Activated naive CD8-positive, alpha-beta T cell (primary cell): Measurements from ENCODE around the gene TMEM165.

Source experiments
- H3K27ac Mint-ChIP-seq: one replicate; pipeline ENCODE4 v1.8.0; 2021; ENCODE audit warnings: mixed read lengths
- H3K27me3 Mint-ChIP-seq: one replicate; pipeline ENCODE4 v1.8.0; 2021; ENCODE audit warnings: mixed read lengths
- H3K36me3 Mint-ChIP-seq: one replicate; pipeline ENCODE4 v1.8.0; 2021; ENCODE audit warnings: mixed read lengths
- H3K4me1 Mint-ChIP-seq: one replicate; pipeline ENCODE4 v1.8.0; 2021; ENCODE audit warnings: low read depth, mixed read lengths
- H3K4me3 Mint-ChIP-seq: one replicate; pipeline ENCODE4 v1.8.0; 2021; ENCODE audit warnings: mild to moderate bottlenecking, mixed read lengths
- H3K9me3 Mint-ChIP-seq: one replicate; pipeline ENCODE4 v1.8.0; 2021; ENCODE audit warnings: low read depth, mixed read lengths

The TMEM165 gene

GRCh38 chr4:55409468-55410171, 13.9 kb downstream of the TMEM165 start:
- no peak overlapping the region for H3K27ac Mint-ChIP-seq
- H3K4me3 Mint-ChIP-seq, result no peak overlapping the region
- no peaks in the 10 kb centered on the region for H3K9me3 Mint-ChIP-seq
- H3K27me3 Mint-ChIP-seq, result no peaks in the 10 kb centered on the region
- peaks cover 13% of the 10 kb centered on the region for H3K36me3 Mint-ChIP-seq
- H3K4me1 Mint-ChIP-seq, result peaks cover 38% of the 10 kb centered on the region

GRCh38 chr4:55410431-55410830, 14.7 kb downstream of the TMEM165 start:
- H3K4me1 Mint-ChIP-seq, result peaks cover 34% of the 10 kb centered on the region
- no peak overlapping the region for H3K4me3 Mint-ChIP-seq
- no peaks in the 10 kb centered on the region for H3K27me3 Mint-ChIP-seq
- H3K9me3 Mint-ChIP-seq, result no peaks in the 10 kb centered on the region
- H3K36me3 Mint-ChIP-seq, result peaks cover 10% of the 10 kb centered on the region
- no peak overlapping the region for H3K27ac Mint-ChIP-seq

DNA sequence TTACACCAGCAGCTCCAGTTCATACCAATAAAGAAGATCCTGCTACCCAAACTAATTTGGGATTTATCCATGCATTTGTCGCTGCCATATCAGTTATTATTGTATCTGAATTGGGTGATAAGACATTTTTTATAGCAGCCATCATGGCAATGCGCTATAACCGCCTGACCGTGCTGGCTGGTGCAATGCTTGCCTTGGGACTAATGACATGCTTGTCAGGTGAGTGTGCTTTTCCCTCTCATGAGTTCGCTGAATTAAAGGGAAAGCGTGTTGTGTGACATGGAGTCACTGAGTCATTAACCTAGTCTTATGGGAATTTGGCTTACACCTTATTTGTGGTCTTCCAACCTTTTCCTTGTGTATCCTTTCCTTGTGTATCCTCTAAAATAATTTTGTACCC, 15.9 kb downstream of the TMEM165 start:
- no peak overlapping the region for H3K27ac Mint-ChIP-seq
- peaks cover 25% of the 10 kb centered on the region for H3K4me1 Mint-ChIP-seq
- H3K4me3 Mint-ChIP-seq, result no peak overlapping the region
- H3K9me3 Mint-ChIP-seq, result no peaks in the 10 kb centered on the region
- H3K36me3 Mint-ChIP-seq, result peaks cover 3% of the 10 kb centered on the region
- H3K27me3 Mint-ChIP-seq, result no peaks in the 10 kb centered on the region

- Mint-ChIP-seq H3K9me3 (no peaks in the 10 kb centered on the region), H3K27me3 (no peaks in the 10 kb centered on the region), H3K4me3 (no peak overlapping the region), H3K27ac (no peak overlapping the region), H3K4me1 (peaks cover 5% of the 10 kb centered on the region), H3K36me3 (peaks cover 3% of the 10 kb centered on the region)
These were observed 20.4 kb downstream of the TMEM165 start for GRCh38 chr4:55416176-55416575.

GRCh38 chr4:55424791-55425190, 29.0 kb downstream of the TMEM165 start:
- H3K27me3 Mint-ChIP-seq, result no peaks in the 10 kb centered on the region
- H3K9me3 Mint-ChIP-seq, result no peaks in the 10 kb centered on the region
- no peaks in the 10 kb centered on the region for H3K4me1 Mint-ChIP-seq
- peaks cover 3% of the 10 kb centered on the region for H3K36me3 Mint-ChIP-seq
- H3K4me3 Mint-ChIP-seq, result no peak overlapping the region
- no peak overlapping the region for H3K27ac Mint-ChIP-seq

DNA sequence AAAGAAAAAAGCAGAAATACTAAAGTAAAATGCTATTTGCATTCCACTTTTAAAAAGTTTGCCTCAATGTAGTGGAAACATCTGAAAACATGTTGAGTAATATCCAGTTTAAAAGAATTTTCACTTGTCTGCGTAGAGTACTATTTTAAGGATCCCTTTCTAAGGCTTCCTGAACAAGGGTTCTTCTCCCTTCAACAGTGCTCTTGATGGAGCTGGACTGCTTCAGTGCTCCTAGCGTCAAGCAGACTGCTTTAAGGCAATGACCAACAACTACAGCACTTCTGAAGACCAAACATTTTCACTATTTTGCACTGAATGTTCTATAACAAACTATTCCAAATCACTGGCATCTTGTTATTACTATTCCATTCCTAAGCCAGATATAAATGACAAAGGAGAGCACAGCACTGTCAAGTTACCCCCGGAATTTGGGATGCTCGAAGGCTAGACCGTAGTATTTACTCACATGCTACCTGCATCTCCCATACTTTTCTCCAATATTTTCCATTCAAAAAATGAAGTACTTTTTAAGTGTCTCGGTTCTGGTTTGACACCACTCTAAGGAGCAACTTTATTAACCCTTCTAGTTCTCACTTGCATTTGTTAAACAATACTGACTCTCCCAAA, 36.1 kb downstream of the TMEM165 start:
- Mint-ChIP-seq H3K27me3 (no peaks in the 10 kb centered on the region), H3K9me3 (no peaks in the 10 kb centered on the region), H3K27ac (peak overlapping the region; percentile 46), H3K4me3 (no peak overlapping the region), H3K4me1 (peaks cover 18% of the 10 kb centered on the region), H3K36me3 (peaks cover 3% of the 10 kb centered on the region)

- Mint-ChIP-seq H3K27me3 (no peaks in the 10 kb centered on the region), H3K27ac (peak overlapping the region; percentile 18), H3K36me3 (peaks cover 5% of the 10 kb centered on the region), H3K9me3 (no peaks in the 10 kb centered on the region), H3K4me3 (no peak overlapping the region), H3K4me1 (peaks cover 18% of the 10 kb centered on the region)
These were observed 39.5 kb downstream of the TMEM165 start for GRCh38 chr4:55435141-55435841.

- Mint-ChIP-seq H3K9me3 (no peaks in the 10 kb centered on the region), H3K36me3 (peaks cover 15% of the 10 kb centered on the region), H3K4me1 (peaks cover 18% of the 10 kb centered on the region), H3K4me3 (no peak overlapping the region), H3K27ac (no peak overlapping the region), H3K27me3 (no peaks in the 10 kb centered on the region)
These were observed 41.6 kb downstream of the TMEM165 start for GRCh38 chr4:55437356-55437796.

DNA sequence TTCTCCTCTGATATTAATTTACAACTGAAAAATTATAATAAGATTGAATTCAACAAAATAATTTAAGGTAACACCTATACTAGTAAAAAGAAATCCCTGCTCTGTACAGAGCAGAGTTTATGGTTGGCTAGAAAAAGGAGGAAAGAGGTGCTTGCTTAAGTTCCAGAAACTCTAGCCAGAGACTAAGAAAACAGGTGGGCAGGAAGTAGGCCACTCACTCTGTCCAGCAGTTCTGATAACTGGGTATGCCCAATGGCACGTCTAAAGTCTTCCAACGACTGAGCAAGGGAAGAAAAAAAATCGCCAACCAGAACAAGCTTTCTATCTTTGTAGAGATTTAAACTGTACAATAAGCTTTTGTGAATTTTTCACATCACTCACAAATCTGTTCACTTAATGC, 42.1 kb downstream of the TMEM165 start:
- no peaks in the 10 kb centered on the region for H3K9me3 Mint-ChIP-seq
- H3K4me3 Mint-ChIP-seq, result no peak overlapping the region
- H3K27ac Mint-ChIP-seq, result no peak overlapping the region
- H3K36me3 Mint-ChIP-seq, result peaks cover 17% of the 10 kb centered on the region
- H3K4me1 Mint-ChIP-seq, result peaks cover 18% of the 10 kb centered on the region
- H3K27me3 Mint-ChIP-seq, result no peaks in the 10 kb centered on the region

DNA sequence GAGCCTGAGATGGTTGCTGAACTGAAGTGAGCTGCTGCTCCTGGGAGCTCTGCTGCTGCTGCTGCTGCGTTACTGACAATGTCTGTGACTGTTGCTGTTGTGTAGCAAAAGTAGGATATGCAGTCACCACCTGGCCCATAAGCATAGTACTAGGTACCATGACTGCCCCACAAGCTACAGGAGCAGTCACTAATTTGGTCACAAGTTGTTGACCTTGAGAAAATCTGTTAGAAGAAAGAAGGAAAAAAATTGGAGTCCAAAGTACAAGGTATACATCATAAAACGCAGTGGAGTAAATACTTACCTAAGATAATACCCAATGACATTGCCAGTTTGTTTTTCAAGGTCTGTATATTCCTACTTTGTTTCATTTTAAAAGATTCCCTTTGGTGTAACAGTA, 42.6 kb downstream of the TMEM165 start:
- H3K27ac Mint-ChIP-seq, result no peak overlapping the region
- peaks cover 18% of the 10 kb centered on the region for H3K4me1 Mint-ChIP-seq
- no peak overlapping the region for H3K4me3 Mint-ChIP-seq
- H3K9me3 Mint-ChIP-seq, result no peaks in the 10 kb centered on the region
- no peaks in the 10 kb centered on the region for H3K27me3 Mint-ChIP-seq
- peaks cover 17% of the 10 kb centered on the region for H3K36me3 Mint-ChIP-seq

DNA sequence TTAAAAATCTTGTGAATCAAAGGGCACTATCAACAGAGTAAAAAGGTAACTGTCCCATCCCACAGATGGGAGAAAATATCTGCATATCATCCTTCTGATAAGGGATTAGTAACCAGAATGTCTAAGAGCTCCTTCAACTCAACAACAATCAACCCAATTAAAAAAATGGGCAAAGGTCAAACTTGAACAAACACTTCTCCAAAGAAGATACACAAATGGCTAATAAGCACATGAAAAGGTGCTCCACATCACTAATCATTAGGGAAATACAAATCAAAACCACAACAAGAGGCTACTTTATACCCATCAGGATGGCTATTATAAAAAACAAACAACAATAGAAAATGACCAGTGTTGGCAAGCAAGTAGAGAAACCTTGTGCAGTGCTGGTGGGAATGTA, 43.3 kb downstream of the TMEM165 start:
- Mint-ChIP-seq H3K9me3 (no peaks in the 10 kb centered on the region), H3K4me1 (peaks cover 18% of the 10 kb centered on the region), H3K27ac (no peak overlapping the region), H3K36me3 (peaks cover 17% of the 10 kb centered on the region), H3K4me3 (no peak overlapping the region), H3K27me3 (no peaks in the 10 kb centered on the region)

- no peak overlapping the region for H3K4me3 Mint-ChIP-seq
- H3K27ac Mint-ChIP-seq, result no peak overlapping the region
- peaks cover 5% of the 10 kb centered on the region for H3K4me1 Mint-ChIP-seq
- H3K27me3 Mint-ChIP-seq, result no peaks in the 10 kb centered on the region
- peaks cover 14% of the 10 kb centered on the region for H3K36me3 Mint-ChIP-seq
- H3K9me3 Mint-ChIP-seq, result no peaks in the 10 kb centered on the region
These were observed 45.0 kb downstream of the TMEM165 start for GRCh38 chr4:55440786-55441185.

DNA sequence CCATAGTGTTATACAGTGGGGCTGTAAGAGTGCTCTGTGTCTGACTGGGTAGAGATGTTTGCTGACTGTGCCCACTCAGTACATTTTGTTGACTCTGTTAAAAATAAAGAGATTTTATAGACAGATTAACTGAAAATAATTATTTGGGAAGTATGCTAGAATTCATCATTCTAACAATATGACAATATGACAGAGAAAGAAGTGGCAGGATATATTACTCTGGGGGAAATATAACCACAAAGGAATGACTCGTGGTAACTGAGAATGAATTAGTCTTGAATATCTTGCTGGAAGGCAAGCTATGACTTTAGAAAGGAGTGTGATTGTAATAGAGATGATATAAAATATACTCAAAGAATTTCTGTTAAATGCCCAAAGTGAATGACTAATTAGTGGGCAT, 46.8 kb downstream of the TMEM165 start:
- Mint-ChIP-seq H3K27me3 (no peaks in the 10 kb centered on the region), H3K27ac (no peak overlapping the region), H3K9me3 (no peaks in the 10 kb centered on the region), H3K4me3 (no peak overlapping the region), H3K36me3 (peaks cover 14% of the 10 kb centered on the region), H3K4me1 (peaks cover 9% of the 10 kb centered on the region)

GRCh38 chr4:55444827-55445226, 49.1 kb downstream of the TMEM165 start:
- H3K9me3 Mint-ChIP-seq, result no peaks in the 10 kb centered on the region
- H3K27me3 Mint-ChIP-seq, result no peaks in the 10 kb centered on the region
- peaks cover 17% of the 10 kb centered on the region for H3K4me1 Mint-ChIP-seq
- peaks cover 20% of the 10 kb centered on the region for H3K36me3 Mint-ChIP-seq
- no peak overlapping the region for H3K4me3 Mint-ChIP-seq
- no peak overlapping the region for H3K27ac Mint-ChIP-seq

GRCh38 chr4:55445921-55446577, 50.3 kb downstream of the TMEM165 start:
- Mint-ChIP-seq H3K27ac (no peak overlapping the region), H3K36me3 (peaks cover 19% of the 10 kb centered on the region)

More at GRCh38 chr4:55445921-55446577, 50.3 kb downstream of the TMEM165 start:
- H3K4me1 Mint-ChIP-seq, result peaks cover 17% of the 10 kb centered on the region
- H3K9me3 Mint-ChIP-seq, result no peaks in the 10 kb centered on the region
- no peaks in the 10 kb centered on the region for H3K27me3 Mint-ChIP-seq
- H3K4me3 Mint-ChIP-seq, result no peak overlapping the region
